ENCODE data around the gene TCF12. TPM values are rescaled to one million over a fixed set of nuclear protein-coding genes. Genes with fewer than 3 reads are reported as not detected.
A peak's percentile ranks its signal among the peaks of the same experiment; 100 is the strongest.

The TCF12 gene
- total RNA-seq, 1 donor from 2014 or later, result 106 TPM

DNA sequence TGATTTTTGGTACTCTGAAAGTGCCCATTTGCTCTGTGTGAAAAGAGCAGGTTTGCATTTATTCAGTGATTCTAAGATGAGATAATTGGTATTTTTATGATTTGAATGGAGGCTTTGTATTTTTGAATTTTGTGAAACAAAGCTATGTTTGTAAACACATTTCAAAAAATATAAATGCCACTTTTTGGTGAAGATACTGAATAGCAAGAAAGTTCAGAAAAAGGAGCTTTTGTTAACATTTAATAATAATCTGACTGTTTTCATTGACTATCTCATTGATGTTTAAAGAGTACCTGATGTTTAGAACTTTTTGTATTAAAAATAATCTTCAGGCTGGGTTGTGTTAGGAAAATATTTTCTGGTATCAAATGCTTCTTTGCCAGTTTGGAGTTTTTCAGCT is 23.7 kb downstream of the TCF12 start:
- peaks cover 9% of the 10 kb centered on the region for H3K9me3 Mint-ChIP-seq (ENCODE audit: low read depth)
- peaks cover 16% of the 10 kb centered on the region for H3K4me1 Mint-ChIP-seq (ENCODE audit: low read depth)
- no peak for DNase-seq (ENCODE audit: low spot score)
- H3K36me3 Mint-ChIP-seq (ENCODE audit: low read depth), result peaks cover 5% of the 10 kb centered on the region
- no peaks in the 10 kb centered on the region for H3K27me3 Mint-ChIP-seq (ENCODE audit: low read depth)
- H3K27ac Mint-ChIP-seq (ENCODE audit: unreplicated experiment), result no peak overlapping the region
- TF ChIP-seq CTCF (IDR thresholded peaks at IDR 0.05), result no peak
- no peak overlapping the region for H3K4me3 Mint-ChIP-seq (ENCODE audit: unreplicated experiment)

DNA sequence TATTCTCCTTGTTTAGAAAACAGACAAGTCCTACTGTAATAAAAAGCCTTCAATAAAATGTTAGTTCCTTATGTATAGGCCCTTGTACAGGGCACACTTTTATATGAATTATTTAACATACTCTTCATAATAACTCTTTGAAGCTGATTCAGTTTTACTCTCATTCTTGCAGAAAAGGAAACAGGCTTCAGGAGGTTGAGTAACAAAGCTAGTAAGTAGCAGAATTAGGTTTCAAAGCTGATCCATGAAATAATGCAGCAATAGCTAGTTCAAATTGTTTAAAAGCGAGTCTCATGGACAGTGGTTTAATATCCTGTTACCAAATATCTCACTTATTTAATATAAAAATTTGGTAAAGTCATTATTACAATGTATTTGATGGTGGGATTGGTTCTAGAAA is 25.0 kb downstream of the TCF12 start:
- Mint-ChIP-seq H3K4me1 (ENCODE audit: low read depth) (peaks cover 23% of the 10 kb centered on the region), H3K36me3 (ENCODE audit: low read depth) (peaks cover 5% of the 10 kb centered on the region), H3K27me3 (ENCODE audit: low read depth) (no peaks in the 10 kb centered on the region), H3K9me3 (ENCODE audit: low read depth) (peaks cover 9% of the 10 kb centered on the region), H3K27ac (ENCODE audit: unreplicated experiment) (no peak overlapping the region), H3K4me3 (ENCODE audit: unreplicated experiment) (no peak overlapping the region)
- no peak for TF ChIP-seq CTCF (IDR thresholded peaks at IDR 0.05)
- DNase-seq (ENCODE audit: low spot score), result no peak

GRCh38 chr15:56944485-56944884 is 26.0 kb downstream of the TCF12 start:
- no peak for DNase-seq (ENCODE audit: low spot score)
- no peaks in the 10 kb centered on the region for H3K27me3 Mint-ChIP-seq (ENCODE audit: low read depth)
- H3K4me3 Mint-ChIP-seq (ENCODE audit: unreplicated experiment), result no peak overlapping the region
- H3K4me1 Mint-ChIP-seq (ENCODE audit: low read depth), result peaks cover 30% of the 10 kb centered on the region
- no peak overlapping the region for H3K27ac Mint-ChIP-seq (ENCODE audit: unreplicated experiment)
- peaks cover 9% of the 10 kb centered on the region for H3K9me3 Mint-ChIP-seq (ENCODE audit: low read depth)
- H3K36me3 Mint-ChIP-seq (ENCODE audit: low read depth), result peaks cover 5% of the 10 kb centered on the region
- no peak for TF ChIP-seq CTCF (IDR thresholded peaks at IDR 0.05)

- Mint-ChIP-seq H3K27me3 (ENCODE audit: low read depth) (no peaks in the 10 kb centered on the region), H3K4me1 (ENCODE audit: low read depth) (peaks cover 37% of the 10 kb centered on the region), H3K4me3 (ENCODE audit: unreplicated experiment) (no peak overlapping the region), H3K9me3 (ENCODE audit: low read depth) (peaks cover 9% of the 10 kb centered on the region), H3K27ac (ENCODE audit: unreplicated experiment) (no peak overlapping the region), H3K36me3 (ENCODE audit: low read depth) (peaks cover 5% of the 10 kb centered on the region)
- no peak for DNase-seq (ENCODE audit: low spot score)
- no peak for TF ChIP-seq CTCF (IDR thresholded peaks at IDR 0.05)
Observed at GRCh38 chr15:56946150-56946549, 27.7 kb downstream of the TCF12 start.

GRCh38 chr15:56948000-56948763 is 29.7 kb downstream of the TCF12 start:
- H3K9me3 Mint-ChIP-seq (ENCODE audit: low read depth), result peaks cover 9% of the 10 kb centered on the region

More at GRCh38 chr15:56948000-56948763, 29.7 kb downstream of the TCF12 start:
- no peak for DNase-seq (ENCODE audit: low spot score)
- peaks cover 35% of the 10 kb centered on the region for H3K4me1 Mint-ChIP-seq (ENCODE audit: low read depth)
- peak overlapping the region; percentile 73 for H3K27ac Mint-ChIP-seq (ENCODE audit: unreplicated experiment)
- no peaks in the 10 kb centered on the region for H3K27me3 Mint-ChIP-seq (ENCODE audit: low read depth)
- no peak for TF ChIP-seq CTCF (IDR thresholded peaks at IDR 0.05)
- H3K36me3 Mint-ChIP-seq (ENCODE audit: low read depth), result peaks cover 5% of the 10 kb centered on the region
- H3K4me3 Mint-ChIP-seq (ENCODE audit: unreplicated experiment), result no peak overlapping the region

Data from chondrocyte (in vitro differentiated cells).